HepG2 (cell line): ENCODE data around the gene EMC9. TPM values are rescaled to one million over a fixed set of nuclear protein-coding genes. Genes with fewer than 3 reads are reported as not detected.

Source experiments
- CREB1 ChIP-seq, 2 experiments: fragments of 450-650 bp in 1 of 2; IDR thresholded peaks; 2 replicates each; pipeline ENCODE4 v1.6.1; 2016 to 2017; ENCODE audit warnings: control low read depth in 1 of 2, mild to moderate bottlenecking in 1 of 2, missing compliant biosample characterization in 1 of 2, missing genetic modification characterization in 1 of 2
- GATAD1 ChIP-seq: IDR thresholded peaks from 2 replicates; pipeline ENCODE4 v1.6.1; 2016; ENCODE audit warnings: missing genetic modification reagents, missing compliant biosample characterization
- MTA3 ChIP-seq: sonication (generic); formaldehyde crosslinking; IDR thresholded peaks from 2 replicates; pipeline ENCODE4 v1.4.0; 2020; ENCODE audit warnings: missing genetic modification reagents
- MTF1 ChIP-seq: sonication (generic); formaldehyde crosslinking; IDR thresholded peaks from 2 replicates; pipeline ENCODE4 v1.5.0; 2020; ENCODE audit warnings: missing genetic modification reagents
- NR2F2 ChIP-seq: IDR thresholded peaks from 2 replicates; pipeline ENCODE4 v1.6.1; 2012; ENCODE audit warnings: low read depth, inconsistent platforms, borderline replicate concordance
- NRL ChIP-seq: sonication (generic); formaldehyde crosslinking; IDR thresholded peaks from 2 replicates; pipeline ENCODE4 v1.5.0; 2020; ENCODE audit warnings: missing genetic modification reagents, mild to moderate bottlenecking, moderate library complexity, borderline replicate concordance
- POLR2AphosphoS5 ChIP-seq: IDR thresholded peaks from 2 replicates; pipeline ENCODE4 v1.6.1; 2012; ENCODE audit warnings: low read depth, low read length
- TBX2 ChIP-seq: sonication (generic); formaldehyde crosslinking; IDR thresholded peaks from 2 replicates; pipeline ENCODE4 v1.5.0; 2020; ENCODE audit warnings: missing genetic modification reagents, mild to moderate bottlenecking, borderline replicate concordance
- ZFP36L1 ChIP-seq: sonication (generic); formaldehyde crosslinking; IDR thresholded peaks from 2 replicates; pipeline ENCODE4 v1.8.0; 2022; ENCODE audit warnings: mild to moderate bottlenecking, missing genetic modification reagents, moderate library complexity
- ZNF547 ChIP-seq: sonication (generic); formaldehyde crosslinking; IDR thresholded peaks from 2 replicates; pipeline ENCODE4 v1.5.1; 2020; ENCODE audit warnings: mild to moderate bottlenecking, missing genetic modification reagents
- ZNF607 ChIP-seq: sonication (generic); formaldehyde crosslinking; IDR thresholded peaks from 2 replicates; pipeline ENCODE4 v1.5.1; 2020; ENCODE audit warnings: missing genetic modification reagents, mild to moderate bottlenecking, borderline replicate concordance
- ZNF720 ChIP-seq: sonication (generic); formaldehyde crosslinking; IDR thresholded peaks from 2 replicates; pipeline ENCODE4 v1.4.0; 2020; ENCODE audit warnings: missing genetic modification reagents
- ZNF777 ChIP-seq: sonication (generic); formaldehyde crosslinking; IDR thresholded peaks from 2 replicates; pipeline ENCODE4 v1.4.0; 2020; ENCODE audit warnings: missing genetic modification reagents
- polyA plus RNA-seq, 8 experiments: library from polyadenylated mRNA; depleted of rRNA in 3 of 8; stranded (reverse) in 7 of 8; unstranded in 1 of 8; fragments of >200 nt; fragmentation: Illumina TruSeq in 4 of 8; extraction: Trizol in 4 of 8; gene quantifications; 2 replicates each; pipeline versions ENCODE4 v1.2.1 to v1.2.3, GENCODE V29; 2011 to 2016; ENCODE audit warnings: low read depth in 4 of 8, missing spikeins in 1 of 8, mixed read lengths in 1 of 8; ENCODE audit not compliant: insufficient read depth in 1 of 8
- total RNA-seq, 5 experiments: library from RNA; depleted of rRNA; stranded (reverse); fragments of >200 nt; fragmentation: Illumina TruSeq; extraction: Trizol; gene quantifications; 2 replicates each; pipeline ENCODE4 v1.2.3, GENCODE V29; 2016; ENCODE audit warnings: low read depth in 1 of 5
- TF ChIP-seq, protein P1 (sequence below): sonication (generic); formaldehyde crosslinking; IDR thresholded peaks from 2 replicates; pipeline ENCODE4 v1.4.0; 2020; ENCODE audit warnings: missing genetic modification reagents
- TF ChIP-seq, protein P2 (sequence below): sonication (generic); formaldehyde crosslinking; IDR thresholded peaks from 2 replicates; pipeline ENCODE4 v1.5.0; 2020; ENCODE audit warnings: mild to moderate bottlenecking, missing genetic modification reagents
- TF ChIP-seq, protein P3 (sequence below): IDR thresholded peaks from 2 replicates; pipeline ENCODE4 v1.6.1; 2016; ENCODE audit warnings: low read depth
- TF ChIP-seq, protein P4 (sequence below): sonication (generic); formaldehyde crosslinking; IDR thresholded peaks from 2 replicates; pipeline ENCODE4 v1.5.1; 2020; ENCODE audit warnings: mild to moderate bottlenecking, missing genetic modification reagents, moderate library complexity

EMC9 gene
- total and polyA plus RNA-seq, 2 of the 13 experiments (the other 11 are each of a cell fraction or from before 2014, with no cell fraction given) = 60.5 to 78.7 TPM

DNA sequence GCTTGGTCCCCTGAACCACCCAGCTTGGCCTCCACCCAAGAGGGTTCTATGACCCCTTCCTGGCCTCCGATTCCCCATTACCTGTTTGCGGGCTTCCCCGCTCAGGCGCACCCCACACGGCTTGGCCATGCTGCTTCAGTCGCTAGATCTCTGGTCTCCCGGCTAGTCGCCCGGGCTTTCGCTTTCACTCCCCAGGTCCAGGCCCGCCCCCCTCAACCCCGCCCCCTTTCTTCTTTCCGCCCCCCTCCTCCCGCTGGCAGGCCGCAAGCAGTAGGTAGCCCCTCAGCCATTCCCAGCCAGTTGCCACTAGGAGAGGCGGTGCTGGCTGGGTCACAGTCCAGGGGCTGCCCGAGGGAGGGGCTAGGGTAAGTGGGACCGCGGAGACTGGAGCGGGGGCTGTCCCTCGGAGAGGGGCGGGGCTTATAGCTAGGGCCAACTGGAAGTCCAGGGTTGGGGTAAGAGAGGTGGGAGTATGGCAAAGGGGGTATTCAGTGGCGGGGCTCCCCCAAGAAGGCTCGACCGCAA, 5.1 kb upstream of the EMC9 start, which contains the start of gene PSME2 (continued):
- TF ChIP-seq, protein P1, sequence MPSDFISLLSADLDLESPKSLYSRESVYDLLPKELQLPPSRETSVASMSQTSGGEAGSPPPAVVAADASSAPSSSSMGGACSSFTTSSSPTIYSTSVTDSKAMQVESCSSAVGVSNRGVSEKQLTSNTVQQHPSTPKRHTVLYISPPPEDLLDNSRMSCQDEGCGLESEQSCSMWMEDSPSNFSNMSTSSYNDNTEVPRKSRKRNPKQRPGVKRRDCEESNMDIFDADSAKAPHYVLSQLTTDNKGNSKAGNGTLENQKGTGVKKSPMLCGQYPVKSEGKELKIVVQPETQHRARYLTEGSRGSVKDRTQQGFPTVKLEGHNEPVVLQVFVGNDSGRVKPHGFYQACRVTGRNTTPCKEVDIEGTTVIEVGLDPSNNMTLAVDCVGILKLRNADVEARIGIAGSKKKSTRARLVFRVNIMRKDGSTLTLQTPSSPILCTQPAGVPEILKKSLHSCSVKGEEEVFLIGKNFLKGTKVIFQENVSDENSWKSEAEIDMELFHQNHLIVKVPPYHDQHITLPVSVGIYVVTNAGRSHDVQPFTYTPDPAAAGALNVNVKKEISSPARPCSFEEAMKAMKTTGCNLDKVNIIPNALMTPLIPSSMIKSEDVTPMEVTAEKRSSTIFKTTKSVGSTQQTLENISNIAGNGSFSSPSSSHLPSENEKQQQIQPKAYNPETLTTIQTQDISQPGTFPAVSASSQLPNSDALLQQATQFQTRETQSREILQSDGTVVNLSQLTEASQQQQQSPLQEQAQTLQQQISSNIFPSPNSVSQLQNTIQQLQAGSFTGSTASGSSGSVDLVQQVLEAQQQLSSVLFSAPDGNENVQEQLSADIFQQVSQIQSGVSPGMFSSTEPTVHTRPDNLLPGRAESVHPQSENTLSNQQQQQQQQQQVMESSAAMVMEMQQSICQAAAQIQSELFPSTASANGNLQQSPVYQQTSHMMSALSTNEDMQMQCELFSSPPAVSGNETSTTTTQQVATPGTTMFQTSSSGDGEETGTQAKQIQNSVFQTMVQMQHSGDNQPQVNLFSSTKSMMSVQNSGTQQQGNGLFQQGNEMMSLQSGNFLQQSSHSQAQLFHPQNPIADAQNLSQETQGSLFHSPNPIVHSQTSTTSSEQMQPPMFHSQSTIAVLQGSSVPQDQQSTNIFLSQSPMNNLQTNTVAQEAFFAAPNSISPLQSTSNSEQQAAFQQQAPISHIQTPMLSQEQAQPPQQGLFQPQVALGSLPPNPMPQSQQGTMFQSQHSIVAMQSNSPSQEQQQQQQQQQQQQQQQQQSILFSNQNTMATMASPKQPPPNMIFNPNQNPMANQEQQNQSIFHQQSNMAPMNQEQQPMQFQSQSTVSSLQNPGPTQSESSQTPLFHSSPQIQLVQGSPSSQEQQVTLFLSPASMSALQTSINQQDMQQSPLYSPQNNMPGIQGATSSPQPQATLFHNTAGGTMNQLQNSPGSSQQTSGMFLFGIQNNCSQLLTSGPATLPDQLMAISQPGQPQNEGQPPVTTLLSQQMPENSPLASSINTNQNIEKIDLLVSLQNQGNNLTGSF (CRISPR knock-in tag) = peak; percentile 86
- TF ChIP-seq GATAD1 = peak; percentile 54; the same call in 1 of the 2 replicates
- no peak for TF ChIP-seq NRL (CRISPR knock-in tag)
- peak; percentile 43; the same call in 1 of the 2 replicates for TF ChIP-seq ZNF547
- TF ChIP-seq, protein P2, sequence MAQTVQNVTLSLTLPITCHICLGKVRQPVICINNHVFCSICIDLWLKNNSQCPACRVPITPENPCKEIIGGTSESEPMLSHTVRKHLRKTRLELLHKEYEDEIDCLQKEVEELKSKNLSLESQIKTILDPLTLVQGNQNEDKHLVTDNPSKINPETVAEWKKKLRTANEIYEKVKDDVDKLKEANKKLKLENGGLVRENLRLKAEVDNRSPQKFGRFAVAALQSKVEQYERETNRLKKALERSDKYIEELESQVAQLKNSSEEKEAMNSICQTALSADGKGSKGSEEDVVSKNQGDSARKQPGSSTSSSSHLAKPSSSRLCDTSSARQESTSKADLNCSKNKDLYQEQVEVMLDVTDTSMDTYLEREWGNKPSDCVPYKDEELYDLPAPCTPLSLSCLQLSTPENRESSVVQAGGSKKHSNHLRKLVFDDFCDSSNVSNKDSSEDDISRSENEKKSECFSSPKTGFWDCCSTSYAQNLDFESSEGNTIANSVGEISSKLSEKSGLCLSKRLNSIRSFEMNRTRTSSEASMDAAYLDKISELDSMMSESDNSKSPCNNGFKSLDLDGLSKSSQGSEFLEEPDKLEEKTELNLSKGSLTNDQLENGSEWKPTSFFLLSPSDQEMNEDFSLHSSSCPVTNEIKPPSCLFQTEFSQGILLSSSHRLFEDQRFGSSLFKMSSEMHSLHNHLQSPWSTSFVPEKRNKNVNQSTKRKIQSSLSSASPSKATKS (CRISPR knock-in tag) = no peak
- no peak for TF ChIP-seq NR2F2
- TF ChIP-seq ZNF720 (CRISPR knock-in tag) = no peak; the same call in 1 of the 2 replicates
- peak; percentile 97 for TF ChIP-seq POLR2AphosphoS5
- TF ChIP-seq TBX2 (CRISPR knock-in tag) = peak; percentile 65; the same call in 1 of the 2 replicates
- no peak; the same call in 1 of the 2 replicates for TF ChIP-seq ZFP36L1 (CRISPR knock-in tag)
- 0 out of 2 replicates have a peak, but pooled peaks have one; percentile 86 for TF ChIP-seq MTA3
- TF ChIP-seq, protein P3, sequence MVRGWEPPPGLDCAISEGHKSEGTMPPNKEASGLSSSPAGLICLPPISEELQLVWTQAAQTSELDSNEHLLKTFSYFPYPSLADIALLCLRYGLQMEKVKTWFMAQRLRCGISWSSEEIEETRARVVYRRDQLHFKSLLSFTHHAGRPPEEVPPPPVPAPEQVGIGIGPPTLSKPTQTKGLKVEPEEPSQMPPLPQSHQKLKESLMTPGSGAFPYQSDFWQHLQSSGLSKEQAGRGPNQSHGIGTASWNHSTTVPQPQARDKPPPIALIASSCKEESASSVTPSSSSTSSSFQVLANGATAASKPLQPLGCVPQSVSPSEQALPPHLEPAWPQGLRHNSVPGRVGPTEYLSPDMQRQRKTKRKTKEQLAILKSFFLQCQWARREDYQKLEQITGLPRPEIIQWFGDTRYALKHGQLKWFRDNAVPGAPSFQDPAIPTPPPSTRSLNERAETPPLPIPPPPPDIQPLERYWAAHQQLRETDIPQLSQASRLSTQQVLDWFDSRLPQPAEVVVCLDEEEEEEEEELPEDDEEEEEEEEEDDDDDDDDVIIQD (CRISPR knock-in tag) = peak; percentile 86
- TF ChIP-seq ZNF607 (CRISPR knock-in tag) = no peak
- no peak for TF ChIP-seq ZNF777
- TF ChIP-seq CREB1 (IDR thresholded peaks at IDR 0.05) = peak; percentile 38; the same call in 1 of the 2 replicates
- TF ChIP-seq CREB1 (CRISPR knock-in tag; IDR thresholded peaks at IDR 0.05) = no peak
- TF ChIP-seq MTF1 (CRISPR knock-in tag) = no peak
- TF ChIP-seq, protein P4, sequence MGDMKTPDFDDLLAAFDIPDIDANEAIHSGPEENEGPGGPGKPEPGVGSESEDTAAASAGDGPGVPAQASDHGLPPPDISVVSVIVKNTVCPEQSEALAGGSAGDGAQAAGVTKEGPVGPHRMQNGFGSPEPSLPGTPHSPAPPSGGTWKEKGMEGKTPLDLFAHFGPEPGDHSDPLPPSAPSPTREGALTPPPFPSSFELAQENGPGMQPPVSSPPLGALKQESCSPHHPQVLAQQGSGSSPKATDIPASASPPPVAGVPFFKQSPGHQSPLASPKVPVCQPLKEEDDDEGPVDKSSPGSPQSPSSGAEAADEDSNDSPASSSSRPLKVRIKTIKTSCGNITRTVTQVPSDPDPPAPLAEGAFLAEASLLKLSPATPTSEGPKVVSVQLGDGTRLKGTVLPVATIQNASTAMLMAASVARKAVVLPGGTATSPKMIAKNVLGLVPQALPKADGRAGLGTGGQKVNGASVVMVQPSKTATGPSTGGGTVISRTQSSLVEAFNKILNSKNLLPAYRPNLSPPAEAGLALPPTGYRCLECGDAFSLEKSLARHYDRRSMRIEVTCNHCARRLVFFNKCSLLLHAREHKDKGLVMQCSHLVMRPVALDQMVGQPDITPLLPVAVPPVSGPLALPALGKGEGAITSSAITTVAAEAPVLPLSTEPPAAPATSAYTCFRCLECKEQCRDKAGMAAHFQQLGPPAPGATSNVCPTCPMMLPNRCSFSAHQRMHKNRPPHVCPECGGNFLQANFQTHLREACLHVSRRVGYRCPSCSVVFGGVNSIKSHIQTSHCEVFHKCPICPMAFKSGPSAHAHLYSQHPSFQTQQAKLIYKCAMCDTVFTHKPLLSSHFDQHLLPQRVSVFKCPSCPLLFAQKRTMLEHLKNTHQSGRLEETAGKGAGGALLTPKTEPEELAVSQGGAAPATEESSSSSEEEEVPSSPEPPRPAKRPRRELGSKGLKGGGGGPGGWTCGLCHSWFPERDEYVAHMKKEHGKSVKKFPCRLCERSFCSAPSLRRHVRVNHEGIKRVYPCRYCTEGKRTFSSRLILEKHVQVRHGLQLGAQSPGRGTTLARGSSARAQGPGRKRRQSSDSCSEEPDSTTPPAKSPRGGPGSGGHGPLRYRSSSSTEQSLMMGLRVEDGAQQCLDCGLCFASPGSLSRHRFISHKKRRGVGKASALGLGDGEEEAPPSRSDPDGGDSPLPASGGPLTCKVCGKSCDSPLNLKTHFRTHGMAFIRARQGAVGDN (CRISPR knock-in tag) = peak; percentile 83
